Panc1 (cell line): Measurements from ENCODE around the gene C1orf232. TPM values are rescaled to one million over a fixed set of nuclear protein-coding genes. Genes with fewer than 3 reads are reported as not detected.

Experiments used
- ATAC-seq: fragments of 200-7000 bp; cut with Tn5 transposase; 2 replicates; pipeline ENCODE4 v1.9.1; 2020; ENCODE audit warnings: mild to moderate bottlenecking, moderate library complexity
- BruUV-seq: library from RNA; stranded (reverse); fragments of 400-500 nt; replicated peaks from 2 replicates; lab custom pipeline; 2021; lab: Mats Ljungman, UMichigan
- CTCF ChIA-PET: fragments of 300-600 bp; sonication (Branson Sonifier 250); formaldehyde crosslinking; loops from one replicate; lab custom pipeline; 2022; ENCODE audit warnings: antibody characterized with exemption; lab: Charles Lee
- POLR2A ChIA-PET: fragments of 300-600 bp; sonication (Branson Sonifier 250); formaldehyde crosslinking; loops from one replicate; lab custom pipeline; 2022; ENCODE audit warnings: antibody characterized with exemption; lab: Charles Lee
- DNase-seq: peaks from one replicate; pipeline ENCODE4 v3.0.0-alpha.2; 2010; ENCODE audit warnings: low read depth, low spot score
- H3K27ac ChIP-seq: 2 replicates; pipeline ENCODE4 v1.5.1; 2011; ENCODE audit warnings: mild to moderate bottlenecking, low read length, inconsistent platforms
- H3K27me3 ChIP-seq: fragments of 200-500 bp; sonication (Bioruptor generic); 2 replicates; pipeline ENCODE4 v1.6.0; 2014; ENCODE audit warnings: low read length, inconsistent platforms; ENCODE audit not compliant: control insufficient read depth, insufficient read depth
- H3K36me3 ChIP-seq: fragments of 200-500 bp; sonication (Bioruptor generic); 2 replicates; pipeline ENCODE4 v1.5.1; 2014; ENCODE audit warnings: inconsistent platforms, mild to moderate bottlenecking, low read length, moderate library complexity; ENCODE audit not compliant: control insufficient read depth, insufficient read depth
- H3K4me1 ChIP-seq: 2 replicates; pipeline ENCODE4 v1.5.1; 2011; ENCODE audit warnings: inconsistent platforms, mild to moderate bottlenecking, low read length, moderate library complexity; ENCODE audit not compliant: control insufficient read depth, insufficient read depth
- H3K4me3 ChIP-seq, 2 experiments: 2 replicates each; pipeline ENCODE4 v1.5.1; 2011 to 2012; ENCODE audit warnings: low read depth in 2 of 2, low read length in 2 of 2, mild to moderate bottlenecking in 2 of 2, inconsistent platforms in 1 of 2, moderate library complexity in 1 of 2
- H3K9me3 ChIP-seq: fragments of 200-500 bp; sonication (Bioruptor generic); 2 replicates; pipeline ENCODE4 v1.5.1; 2014; ENCODE audit warnings: low read depth, mild to moderate bottlenecking, inconsistent platforms, low read length, moderate library complexity; ENCODE audit not compliant: control insufficient read depth, insufficient read depth
- POLR2AphosphoS5 ChIP-seq: IDR thresholded peaks from 2 replicates; pipeline ENCODE4 v1.6.1; 2012; ENCODE audit warnings: mild to moderate bottlenecking, low read depth, low read length, moderate library complexity
- SIN3A ChIP-seq: IDR thresholded peaks from 2 replicates; pipeline ENCODE4 v1.6.1; 2012; ENCODE audit warnings: low read depth, mild to moderate bottlenecking, low read length, moderate library complexity, borderline replicate concordance; ENCODE audit not compliant: insufficient read depth
- TCF7L2 ChIP-seq: IDR thresholded peaks from 2 replicates; pipeline ENCODE4 v1.6.1; 2011; ENCODE audit warnings: mild to moderate bottlenecking, low read depth, low read length, inconsistent platforms
- in situ Hi-C: cut with HindIII; loops from 2 replicates; pipeline ENCODE4 v1.10.0; 2016; ENCODE audit warnings: low sequenced_read_pairs, low pct_unique_long_range_greater_than_20kb
- intact Hi-C: fragments of 100-400 bp; cut with micrococcal nuclease; formaldehyde crosslinking; loops from one replicate; pipeline ENCODE4 v1.10.0; 2022; ENCODE audit not compliant: unreplicated experiment
- total RNA-seq: library from RNA; stranded (reverse); gene quantifications from one replicate; pipeline ENCODE4 v1.2.1, GENCODE V29; 2021; ENCODE audit not compliant: unreplicated experiment
- TF ChIP-seq, protein P1 (sequence below), 2 experiments: IDR thresholded peaks; 2 replicates each; pipeline ENCODE4 v1.6.1; 2011 to 2012; ENCODE audit warnings: low read depth in 2 of 2, control low read depth in 1 of 2, low read length in 1 of 2, mild to moderate bottlenecking in 1 of 2, moderate library complexity in 1 of 2; ENCODE audit not compliant: insufficient read depth in 1 of 2
- TF ChIP-seq, protein P2 (sequence below): fragments of 450-650 bp; IDR thresholded peaks from 2 replicates; pipeline ENCODE4 v1.5.1; 2017; ENCODE audit warnings: mild to moderate bottlenecking

Gene C1orf232
- total RNA-seq, 1 experiment from 2014 or later = not detected

DNA sequence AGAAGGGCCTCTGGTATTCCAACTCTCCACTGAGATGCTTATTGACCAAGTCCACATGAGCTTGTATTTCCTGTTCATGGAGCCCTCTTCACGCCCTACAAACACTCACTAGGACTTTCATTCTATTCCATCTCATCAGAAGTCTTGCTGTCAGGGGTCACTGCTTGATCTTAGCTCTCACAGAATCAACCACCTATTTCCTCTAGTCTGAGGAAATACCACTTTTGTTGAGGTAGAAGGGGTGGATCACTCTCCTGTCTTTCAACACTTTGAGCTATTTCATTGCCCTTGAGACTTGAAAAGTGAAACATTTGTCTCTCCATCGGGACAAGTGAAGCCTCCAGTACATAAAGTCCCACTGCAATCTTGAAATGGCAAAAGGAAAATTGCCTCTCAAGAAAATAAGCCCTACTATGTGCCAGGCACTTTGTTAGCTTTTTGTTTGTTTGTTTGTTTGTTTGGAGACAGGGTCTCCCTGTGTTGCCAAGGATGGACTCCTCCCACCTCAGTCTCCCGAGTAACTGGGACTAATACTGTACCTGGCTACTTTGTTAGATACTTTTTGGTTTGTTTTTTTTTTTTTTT lies 29.7 kb downstream of the C1orf232 start:
- CTCF ChIA-PET = interaction anchor here (0.7 kb wide), 1 partner anchor 97 kb away, joined by 8 read pairs; no protein-coding TSS in a partner anchor
- ATAC-seq = no peak
- H3K27ac ChIP-seq = no peak overlapping the region

DNA sequence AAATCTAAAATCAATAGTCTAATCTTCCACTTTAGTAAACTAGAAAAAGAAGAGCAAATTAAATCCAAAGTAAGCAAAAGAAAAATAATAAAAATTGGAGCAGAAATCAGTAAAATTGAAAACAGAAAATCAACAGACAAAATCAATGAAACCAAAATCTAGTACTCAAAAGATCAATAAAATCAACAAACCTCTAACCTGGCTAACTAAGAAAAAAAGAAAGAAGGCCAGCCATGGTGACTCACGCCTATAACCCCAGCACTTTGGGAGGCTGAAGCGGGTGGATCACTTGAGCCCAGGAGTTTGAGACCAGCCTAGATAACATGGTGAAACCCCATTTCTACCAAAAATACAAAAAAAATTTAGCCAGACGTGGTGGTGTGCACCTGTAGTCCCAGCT lies 34.3 kb downstream of the C1orf232 start:
- ChIA-PET CTCF (no interaction called here), POLR2A (no interaction called here)
- DNase-seq (no peak), ATAC-seq (no peak)
- intact Hi-C loops = no loop called here
- TF ChIP-seq POLR2AphosphoS5 (no peak), TCF7L2 (no peak), SIN3A (no peak)
- TF ChIP-seq, protein P1, sequence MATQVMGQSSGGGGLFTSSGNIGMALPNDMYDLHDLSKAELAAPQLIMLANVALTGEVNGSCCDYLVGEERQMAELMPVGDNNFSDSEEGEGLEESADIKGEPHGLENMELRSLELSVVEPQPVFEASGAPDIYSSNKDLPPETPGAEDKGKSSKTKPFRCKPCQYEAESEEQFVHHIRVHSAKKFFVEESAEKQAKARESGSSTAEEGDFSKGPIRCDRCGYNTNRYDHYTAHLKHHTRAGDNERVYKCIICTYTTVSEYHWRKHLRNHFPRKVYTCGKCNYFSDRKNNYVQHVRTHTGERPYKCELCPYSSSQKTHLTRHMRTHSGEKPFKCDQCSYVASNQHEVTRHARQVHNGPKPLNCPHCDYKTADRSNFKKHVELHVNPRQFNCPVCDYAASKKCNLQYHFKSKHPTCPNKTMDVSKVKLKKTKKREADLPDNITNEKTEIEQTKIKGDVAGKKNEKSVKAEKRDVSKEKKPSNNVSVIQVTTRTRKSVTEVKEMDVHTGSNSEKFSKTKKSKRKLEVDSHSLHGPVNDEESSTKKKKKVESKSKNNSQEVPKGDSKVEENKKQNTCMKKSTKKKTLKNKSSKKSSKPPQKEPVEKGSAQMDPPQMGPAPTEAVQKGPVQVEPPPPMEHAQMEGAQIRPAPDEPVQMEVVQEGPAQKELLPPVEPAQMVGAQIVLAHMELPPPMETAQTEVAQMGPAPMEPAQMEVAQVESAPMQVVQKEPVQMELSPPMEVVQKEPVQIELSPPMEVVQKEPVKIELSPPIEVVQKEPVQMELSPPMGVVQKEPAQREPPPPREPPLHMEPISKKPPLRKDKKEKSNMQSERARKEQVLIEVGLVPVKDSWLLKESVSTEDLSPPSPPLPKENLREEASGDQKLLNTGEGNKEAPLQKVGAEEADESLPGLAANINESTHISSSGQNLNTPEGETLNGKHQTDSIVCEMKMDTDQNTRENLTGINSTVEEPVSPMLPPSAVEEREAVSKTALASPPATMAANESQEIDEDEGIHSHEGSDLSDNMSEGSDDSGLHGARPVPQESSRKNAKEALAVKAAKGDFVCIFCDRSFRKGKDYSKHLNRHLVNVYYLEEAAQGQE (IDR thresholded peaks at IDR 0.05; ENCODE audit: insufficient read depth in 1 of 2, low read depth in 2 of 2, low read length in 1 of 2) = no peak
- H3K4me1 ChIP-seq = no peaks in the 10 kb centered on the region
- H3K4me3 ChIP-seq = no peak overlapping the region
- H3K36me3 ChIP-seq = no peaks in the 10 kb centered on the region
- no TSS peak for BruUV-seq
- no peaks in the 10 kb centered on the region for H3K9me3 ChIP-seq
- no peak overlapping the region for H3K27ac ChIP-seq
- in situ Hi-C loops = no loop called here
- H3K27me3 ChIP-seq = no peaks in the 10 kb centered on the region

More for the DNA sequence above, 29.7 kb downstream of the C1orf232 start:
- Histone ChIP-seq H3K9me3 (no peaks in the 10 kb centered on the region), H3K27me3 (no peaks in the 10 kb centered on the region), H3K4me3 (no peak overlapping the region), H3K36me3 (no peaks in the 10 kb centered on the region), H3K4me1 (0 out of 2 replicates have a peak, but pooled peaks cover 4% of the 10 kb centered on the region)
- no peak for DNase-seq
- TF ChIP-seq TCF7L2 (no peak), SIN3A (no peak), POLR2AphosphoS5 (no peak)
- TF ChIP-seq, protein P1 (IDR thresholded peaks at IDR 0.05; ENCODE audit: insufficient read depth in 1 of 2, low read depth in 2 of 2, low read length in 1 of 2) = no peak
- TF ChIP-seq, protein P2, sequence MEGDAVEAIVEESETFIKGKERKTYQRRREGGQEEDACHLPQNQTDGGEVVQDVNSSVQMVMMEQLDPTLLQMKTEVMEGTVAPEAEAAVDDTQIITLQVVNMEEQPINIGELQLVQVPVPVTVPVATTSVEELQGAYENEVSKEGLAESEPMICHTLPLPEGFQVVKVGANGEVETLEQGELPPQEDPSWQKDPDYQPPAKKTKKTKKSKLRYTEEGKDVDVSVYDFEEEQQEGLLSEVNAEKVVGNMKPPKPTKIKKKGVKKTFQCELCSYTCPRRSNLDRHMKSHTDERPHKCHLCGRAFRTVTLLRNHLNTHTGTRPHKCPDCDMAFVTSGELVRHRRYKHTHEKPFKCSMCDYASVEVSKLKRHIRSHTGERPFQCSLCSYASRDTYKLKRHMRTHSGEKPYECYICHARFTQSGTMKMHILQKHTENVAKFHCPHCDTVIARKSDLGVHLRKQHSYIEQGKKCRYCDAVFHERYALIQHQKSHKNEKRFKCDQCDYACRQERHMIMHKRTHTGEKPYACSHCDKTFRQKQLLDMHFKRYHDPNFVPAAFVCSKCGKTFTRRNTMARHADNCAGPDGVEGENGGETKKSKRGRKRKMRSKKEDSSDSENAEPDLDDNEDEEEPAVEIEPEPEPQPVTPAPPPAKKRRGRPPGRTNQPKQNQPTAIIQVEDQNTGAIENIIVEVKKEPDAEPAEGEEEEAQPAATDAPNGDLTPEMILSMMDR = no peak
- BruUV-seq = no TSS peak
- in situ Hi-C loops = no loop called here
- POLR2A ChIA-PET = interaction anchor here (0.6 kb wide), 1 partner anchor 94 kb away, joined by 5 read pairs; no protein-coding TSS in a partner anchor
- intact Hi-C loops = no loop called here
